GM18526 (cell line): ENCODE data around the gene FBXL13.

Source experiments
- POLR2A ChIP-seq: IDR thresholded peaks from 3 replicates; pipeline ENCODE4 v1.6.1; 2011; ENCODE audit not compliant: insufficient read length; ENCODE audit errors: extremely low read depth

FBXL13 gene

DNA sequence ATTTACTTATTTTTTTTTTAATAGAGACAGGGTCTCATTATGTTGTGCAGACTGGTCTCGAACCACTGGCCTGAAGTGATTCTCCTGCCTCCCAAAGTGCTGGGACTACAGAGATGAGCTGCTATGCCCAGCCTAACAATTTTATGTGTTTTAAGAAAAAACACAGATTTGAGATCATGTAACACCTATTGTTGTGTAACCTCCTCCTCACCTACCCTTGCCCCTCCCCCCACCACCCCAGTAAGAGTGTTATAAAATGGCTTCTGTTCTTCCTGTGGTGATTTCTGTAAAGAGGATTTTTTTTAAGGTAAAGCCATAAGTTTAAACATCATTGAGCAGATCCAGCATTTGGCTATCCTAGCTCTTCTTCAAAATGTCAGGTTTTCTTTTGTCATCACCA, 7.9 kb upstream of the FBXL13 start:
- TF ChIP-seq POLR2A: no peak

DNA sequence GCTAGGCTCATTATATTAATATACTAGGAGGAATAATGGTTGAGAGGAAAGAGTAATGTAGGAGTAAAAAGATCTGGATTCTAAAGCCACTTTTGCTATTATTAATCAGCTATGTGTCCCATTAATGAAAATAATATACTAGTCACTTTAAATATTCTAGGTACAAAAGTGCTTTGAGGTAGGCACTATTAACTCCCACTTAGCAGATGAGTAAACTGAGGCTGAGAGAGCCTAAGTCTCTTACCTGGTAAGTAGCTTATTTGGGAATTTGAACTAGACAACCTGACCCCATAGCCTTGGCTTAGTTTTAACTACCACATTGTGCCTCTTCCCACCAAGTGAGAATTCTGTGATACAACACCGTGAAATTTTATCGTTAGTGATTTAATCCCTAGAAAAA, 6.3 kb upstream of the FBXL13 start:
- no peak for TF ChIP-seq POLR2A

DNA sequence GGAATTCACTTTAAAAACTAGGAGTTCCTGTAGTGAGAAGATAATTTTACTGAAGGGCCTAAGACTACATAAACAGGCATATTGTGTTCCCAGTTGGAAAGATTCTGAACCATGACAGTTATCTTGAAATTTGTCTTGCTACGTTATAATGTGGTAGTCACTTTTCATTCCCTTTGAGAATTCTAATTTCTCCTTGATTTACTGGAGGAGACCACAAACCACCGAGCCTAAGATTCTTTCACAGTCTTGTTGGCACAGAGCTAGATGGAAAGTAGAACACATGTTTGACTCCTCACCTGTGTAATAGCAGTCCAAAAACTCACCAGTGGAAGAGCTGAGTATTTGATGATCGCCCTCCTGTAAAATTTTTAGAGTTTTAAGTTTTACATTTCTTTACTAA, 5.2 kb upstream of the FBXL13 start:
- TF ChIP-seq POLR2A: no peak

DNA sequence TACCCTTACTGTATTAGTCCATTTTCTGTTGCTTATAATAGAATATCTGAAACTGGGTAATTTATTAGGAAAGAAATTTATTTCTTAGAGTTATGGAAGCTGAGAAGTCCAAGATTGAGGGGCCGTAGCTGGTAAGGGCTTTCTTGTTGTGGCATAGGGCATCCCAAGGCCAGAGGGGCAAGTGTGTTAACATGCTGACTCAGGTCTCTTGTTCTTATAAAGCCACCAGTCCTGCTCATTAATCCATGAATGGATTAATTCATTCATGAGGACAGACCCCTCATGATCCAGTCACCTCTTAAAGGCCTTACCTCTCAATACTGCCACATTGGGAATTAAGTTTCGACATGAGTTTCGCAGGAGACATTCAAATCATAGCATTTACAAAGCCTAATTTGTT, 2.7 kb upstream of the FBXL13 start:
- no peak for TF ChIP-seq POLR2A

DNA sequence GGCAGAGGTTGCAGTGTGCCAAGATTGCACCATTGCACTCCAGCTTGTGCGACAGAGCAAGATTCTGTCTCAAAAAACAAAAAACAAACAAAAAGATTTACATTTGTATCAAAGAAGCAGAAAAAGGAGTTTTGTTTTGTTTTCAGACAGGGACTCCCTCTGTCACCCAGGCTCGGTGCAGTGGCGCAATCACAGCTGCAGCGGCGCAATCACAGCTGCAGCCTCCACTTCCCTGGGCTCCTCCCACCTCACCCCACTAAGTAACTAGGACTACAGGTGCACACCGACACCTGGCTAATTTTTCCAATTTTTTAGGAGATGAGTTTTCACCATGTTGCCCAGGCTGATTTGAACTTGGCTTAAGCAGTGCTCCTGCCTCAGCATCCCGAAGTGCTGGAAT, 2.2 kb upstream of the FBXL13 start:
- no peak for TF ChIP-seq POLR2A

DNA sequence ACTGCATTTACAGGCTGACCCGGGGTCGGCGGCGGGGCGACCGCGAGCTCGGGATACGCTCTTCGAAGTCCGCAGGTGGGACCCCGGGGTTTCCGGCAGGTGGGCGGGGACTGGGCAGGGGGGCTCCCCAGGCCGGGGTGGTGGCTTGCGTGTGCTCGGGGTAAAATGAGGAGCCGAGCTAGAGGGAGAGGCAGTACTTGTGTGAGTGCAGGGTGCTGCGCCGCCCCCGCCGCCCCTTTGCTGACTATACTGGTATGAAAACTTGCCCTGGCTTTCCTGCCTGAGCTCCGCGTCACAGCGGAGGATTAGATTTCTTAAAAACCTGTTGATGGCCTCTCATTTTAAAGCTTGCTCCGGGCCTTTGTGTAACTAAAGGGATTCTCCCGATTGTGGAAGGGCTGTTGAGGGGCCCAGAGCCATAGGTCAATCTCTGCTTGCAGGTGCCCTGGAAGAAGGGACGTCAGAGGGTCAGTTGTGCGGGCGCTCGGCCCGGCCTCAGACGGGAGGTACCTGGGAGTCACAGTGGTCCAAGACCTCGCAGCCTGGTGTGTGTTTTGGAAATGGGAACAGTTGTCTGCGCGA, 832 bp upstream of the FBXL13 start:
- TF ChIP-seq POLR2A: no peak

DNA sequence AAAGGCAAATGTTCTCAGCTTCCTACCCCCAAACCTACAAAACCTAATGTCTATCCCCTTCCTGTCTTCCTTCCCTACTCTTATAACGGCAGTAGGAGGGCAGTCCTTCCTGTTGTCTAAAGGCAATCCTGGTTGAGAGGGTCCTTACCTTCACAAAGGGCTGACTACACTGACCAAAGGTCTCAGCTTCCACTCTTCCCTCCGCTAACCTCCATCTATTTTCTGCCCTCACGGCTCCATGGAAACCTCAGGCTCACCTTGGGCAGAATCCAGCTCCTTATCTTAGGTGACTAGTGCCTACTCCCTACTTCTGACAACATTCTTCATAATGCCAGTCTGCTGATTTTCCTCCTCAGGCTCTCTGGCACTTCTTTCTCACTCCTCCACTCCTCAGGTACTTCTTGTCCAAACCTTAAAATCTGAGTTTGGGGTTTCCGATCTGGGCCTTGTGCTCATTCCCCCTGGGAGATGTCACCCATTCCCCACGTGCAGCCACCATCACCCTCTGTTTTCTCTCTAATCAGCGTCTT, 542 bp downstream of the FBXL13 start:
- TF ChIP-seq POLR2A: no peak

DNA sequence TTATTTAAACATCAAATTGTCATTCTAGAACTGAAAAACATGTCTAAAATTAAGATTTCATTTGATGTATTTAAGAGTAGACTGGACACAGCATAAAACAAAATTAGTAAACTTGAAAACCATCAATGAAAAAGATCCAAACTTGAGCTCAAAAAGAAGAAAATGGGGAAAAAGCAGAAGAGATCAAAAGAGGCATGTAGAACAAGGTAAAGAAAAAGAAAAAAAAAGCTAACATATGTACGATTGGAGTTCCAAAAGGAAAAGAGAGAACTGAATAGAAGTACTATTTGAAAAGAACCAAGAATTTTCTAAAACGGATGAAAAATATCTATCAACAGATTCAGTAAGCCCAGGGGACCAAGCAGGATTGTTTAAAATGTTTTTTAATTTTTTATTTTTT, 3.6 kb downstream of the FBXL13 start:
- no peak for TF ChIP-seq POLR2A

DNA sequence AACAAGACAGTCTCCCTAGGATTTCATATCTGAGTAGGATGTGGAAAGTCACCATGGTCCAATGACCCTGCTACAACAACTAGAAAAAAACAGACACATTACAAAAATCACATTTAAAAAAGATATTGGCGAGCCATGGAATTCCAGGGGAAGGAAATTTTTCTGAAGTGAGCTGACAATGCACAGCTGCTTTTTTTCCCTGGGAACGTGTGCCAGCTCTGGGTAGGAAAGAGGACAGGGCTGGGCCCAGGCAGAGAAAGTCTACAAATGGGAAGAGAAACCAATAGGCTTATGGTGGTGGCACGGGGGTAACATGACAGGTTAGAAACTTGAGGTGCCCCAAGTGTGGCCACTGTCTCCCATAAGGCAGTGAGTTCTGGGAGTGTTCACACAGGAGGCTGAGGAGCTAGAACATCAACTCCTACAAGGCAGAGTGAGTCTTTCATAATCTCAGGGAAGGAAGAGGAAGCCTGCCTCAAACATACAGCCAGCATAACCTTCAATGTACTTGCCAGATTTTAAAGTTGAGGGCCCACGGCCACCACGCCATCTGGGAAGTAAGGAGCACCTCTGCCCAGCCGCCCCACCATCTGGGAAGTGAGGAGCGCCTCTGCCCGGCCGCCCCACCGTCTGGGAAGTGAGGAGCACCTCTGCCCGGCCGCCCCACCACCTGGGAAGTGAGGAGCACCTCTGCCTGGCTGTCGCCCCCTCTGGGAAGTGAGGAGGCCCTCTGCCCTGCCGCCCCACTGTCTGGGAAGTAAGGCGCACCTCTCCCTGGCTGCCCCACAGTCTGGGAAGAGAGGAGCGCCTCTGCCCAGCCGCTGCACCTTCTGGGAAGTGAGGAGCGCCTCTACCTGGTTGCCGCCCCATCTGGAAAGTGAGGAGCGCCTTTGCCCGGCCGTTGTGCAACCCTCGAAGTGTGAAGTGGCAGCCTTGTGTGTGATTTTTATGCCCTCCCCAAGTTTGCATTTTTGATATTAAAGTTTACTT, 5.9 kb downstream of the FBXL13 start:
- TF ChIP-seq POLR2A: no peak

DNA sequence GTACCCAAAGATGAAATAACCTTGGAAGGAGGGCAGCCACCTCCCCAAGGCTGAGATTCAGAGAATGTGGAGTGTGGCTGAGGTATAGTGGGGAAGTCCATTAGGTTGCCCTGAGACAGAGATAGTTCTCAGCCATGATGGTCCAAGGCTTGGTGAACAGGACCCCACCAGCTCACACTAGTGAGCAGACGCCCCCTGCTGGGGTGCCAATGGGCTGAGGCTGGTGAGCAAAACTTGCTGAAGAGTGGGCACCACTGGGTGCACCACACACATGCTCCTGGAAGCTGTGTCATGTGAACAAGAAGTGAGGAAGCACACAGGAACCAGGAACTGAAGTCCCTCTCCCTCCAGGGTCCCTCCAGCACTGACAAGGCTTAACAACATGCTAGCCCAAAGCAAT, 8.9 kb downstream of the FBXL13 start:
- no peak for TF ChIP-seq POLR2A

DNA sequence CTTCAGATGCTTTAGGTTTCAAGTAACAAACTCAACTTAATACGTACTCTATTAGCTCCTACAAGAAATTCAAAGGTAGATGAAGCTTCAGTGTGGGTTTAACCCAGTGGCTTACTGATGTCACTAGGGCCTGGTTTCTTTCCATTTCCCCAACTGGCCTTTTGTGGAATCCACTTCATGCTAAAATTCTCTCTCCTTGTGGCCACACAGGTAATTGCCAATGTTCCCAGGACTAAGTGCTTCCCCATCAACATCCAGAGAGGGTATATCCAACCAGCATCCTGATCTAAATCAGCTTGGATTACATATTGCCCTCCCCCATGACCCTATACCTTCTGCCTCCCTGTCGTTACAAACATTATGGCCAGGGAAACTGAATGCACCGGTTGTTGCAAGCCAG, 10.7 kb downstream of the FBXL13 start:
- TF ChIP-seq POLR2A: no peak

DNA sequence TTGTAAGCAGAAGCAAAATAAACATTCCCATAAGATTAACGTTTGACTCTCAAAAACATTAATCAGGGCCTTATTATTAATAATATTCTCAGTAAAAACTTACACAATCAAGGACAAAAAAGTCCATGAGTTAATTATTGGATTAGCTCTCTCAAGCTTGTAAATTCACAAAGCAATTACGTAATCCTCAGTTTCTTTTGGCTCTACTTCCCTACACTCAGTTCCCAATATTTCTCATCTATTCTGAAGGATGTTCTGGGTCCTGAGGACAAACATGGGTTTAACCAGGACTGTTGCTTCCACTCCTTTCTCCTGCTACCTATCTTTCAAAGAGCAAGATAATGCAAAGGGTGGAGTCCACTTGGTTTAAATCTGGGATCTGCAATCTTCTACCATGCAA, 15.1 kb downstream of the FBXL13 start:
- TF ChIP-seq POLR2A: no peak

DNA sequence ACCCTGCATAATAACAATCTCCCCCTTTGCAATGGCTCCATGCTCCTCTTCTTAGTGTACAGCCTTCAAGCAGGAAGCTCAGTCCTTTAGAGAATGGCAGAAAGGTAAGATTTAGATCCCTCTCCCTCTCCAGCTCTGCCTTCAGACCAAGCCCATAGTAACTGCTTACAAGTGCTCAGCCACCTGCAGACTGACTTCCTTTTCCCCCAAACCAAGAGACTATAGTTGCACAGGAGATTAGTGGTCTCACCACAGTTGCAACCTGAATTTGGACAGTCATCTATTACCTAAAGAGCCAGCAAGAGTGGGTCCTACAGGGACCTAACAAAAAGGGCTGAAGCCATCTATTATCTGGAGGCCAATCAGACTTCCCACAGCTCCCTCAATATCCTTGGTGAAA, 16.5 kb downstream of the FBXL13 start:
- TF ChIP-seq POLR2A: no peak

DNA sequence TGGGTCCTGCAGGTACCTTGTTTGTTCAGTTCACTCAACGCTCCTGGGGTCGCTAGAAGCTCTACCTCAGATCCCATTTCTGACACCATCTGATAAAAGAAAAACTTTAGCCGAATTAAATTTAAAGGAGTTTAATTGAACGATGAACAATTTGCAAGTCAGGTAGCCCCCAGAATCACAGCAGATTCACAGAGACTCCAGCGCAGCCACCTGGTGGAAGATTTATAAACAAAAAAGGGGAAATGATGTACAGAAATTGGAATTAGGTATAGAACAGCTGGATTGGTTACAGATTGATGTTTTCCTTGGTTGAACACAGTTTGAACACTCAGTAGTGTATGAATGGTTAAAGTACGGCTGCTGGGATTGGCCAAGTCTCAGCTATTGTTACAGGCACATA, 23.1 kb downstream of the FBXL13 start:
- TF ChIP-seq POLR2A: no peak

DNA sequence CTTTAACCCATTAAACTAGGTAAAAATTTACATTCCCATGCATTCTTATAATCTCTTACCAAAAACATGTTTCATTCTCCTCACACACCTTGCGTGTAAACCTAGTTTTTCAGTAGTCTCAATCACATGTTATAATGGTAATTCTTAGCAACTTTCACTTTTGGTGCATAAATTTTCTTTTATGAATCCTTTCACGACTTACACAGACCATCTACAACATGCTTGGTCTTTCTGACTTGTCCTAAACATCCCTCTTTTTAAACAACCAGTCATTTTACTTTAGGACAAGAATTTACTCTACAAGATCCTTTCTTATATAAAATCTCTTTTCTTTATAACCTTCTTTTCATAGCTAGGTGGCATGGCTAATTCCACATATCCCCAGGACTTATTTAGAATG, 25.8 kb downstream of the FBXL13 start:
- TF ChIP-seq POLR2A: no peak

DNA sequence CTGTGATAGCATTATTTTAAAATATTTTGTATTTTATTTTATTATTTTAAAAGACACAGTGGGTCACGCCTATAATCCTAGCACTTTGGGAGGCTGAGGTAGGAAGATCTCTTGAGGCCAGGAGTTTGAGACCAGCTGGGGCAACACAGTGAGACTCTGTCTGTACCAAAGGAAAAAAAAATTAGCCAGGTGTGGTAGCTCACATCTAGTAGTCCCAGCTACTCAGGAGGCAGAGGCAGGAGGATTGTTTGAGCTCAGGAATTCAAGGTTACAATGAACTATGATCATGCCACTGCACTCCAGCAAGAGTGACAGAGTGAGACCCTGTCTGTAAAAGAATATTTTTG, 37.1 kb downstream of the FBXL13 start:
- TF ChIP-seq POLR2A: no peak
